Stimulated activated CD4-positive, alpha-beta T cell treated with anti-CD3 and anti-CD28 coated beads, Interleukin-1b, Interleukin-23, amount 100 ng/mL, for 1 hour (primary cell): ENCODE measurements around the gene GAK.
"Not testable (repeated sequence)": the region's sequence is repeated elsewhere in the genome, so short reads cannot be mapped to it uniquely, and the experiment has no call there.

Experiments used
- DNase-seq, 2 donors: peaks; one replicate each; pipeline ENCODE4 v3.0.0-alpha.2; 2020; ENCODE audit warnings: low read depth in 2 of 2

GAK gene

DNA sequence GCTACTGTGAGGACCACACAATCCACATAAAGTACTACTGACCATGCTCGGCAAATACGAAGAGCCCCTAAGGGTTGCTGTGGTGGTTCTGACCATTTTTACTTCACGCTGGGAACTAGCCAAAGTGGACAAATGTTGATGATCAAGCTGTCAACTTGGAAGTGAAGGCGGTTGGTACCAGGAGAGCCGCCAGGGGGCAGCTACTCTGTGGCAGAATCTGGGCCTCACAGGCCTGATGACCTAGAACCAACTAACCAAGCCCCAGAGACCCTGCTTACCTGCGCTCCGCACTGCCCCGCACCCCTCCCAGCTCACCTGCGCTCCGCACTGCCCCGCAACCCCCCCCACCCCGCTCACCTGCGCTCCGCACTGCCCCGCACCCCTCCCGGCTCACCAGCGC lies 5.6 kb downstream of the GAK start:
- DNase-seq: no peak

- DNase-seq: no peak
These were observed 6.2 kb downstream of the GAK start for GRCh38 chr4:925771-926500.

DNA sequence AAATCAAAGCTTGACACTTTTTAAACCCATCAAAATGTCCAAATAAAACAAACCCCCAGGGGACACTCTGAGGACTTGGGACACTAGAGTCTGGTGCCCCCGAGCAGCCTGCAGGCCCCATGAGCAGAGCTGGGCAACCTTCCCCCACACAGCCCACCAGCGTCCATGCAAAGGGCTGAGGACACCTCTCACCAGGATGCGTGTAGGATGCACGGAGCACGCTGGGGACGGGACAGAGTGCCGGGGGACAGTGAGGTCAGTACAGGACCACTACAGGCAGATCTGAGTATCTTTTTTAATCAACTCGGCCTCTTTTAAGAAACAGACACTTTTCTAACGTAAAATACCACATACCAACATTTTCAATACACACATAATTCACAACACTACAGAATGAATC lies 6.9 kb downstream of the GAK start:
- DNase-seq: no peak

GRCh38 chr4:924107-925096 lies 7.7 kb downstream of the GAK start:
- DNase-seq: no peak

GRCh38 chr4:921830-922331 lies 10.2 kb downstream of the GAK start:
- no peak for DNase-seq

GRCh38 chr4:919004-919680 lies 13.0 kb downstream of the GAK start:
- DNase-seq: not testable (repeated sequence)

- not testable (repeated sequence) for DNase-seq
These were observed 13.5 kb downstream of the GAK start for GRCh38 chr4:918591-918990.

DNA sequence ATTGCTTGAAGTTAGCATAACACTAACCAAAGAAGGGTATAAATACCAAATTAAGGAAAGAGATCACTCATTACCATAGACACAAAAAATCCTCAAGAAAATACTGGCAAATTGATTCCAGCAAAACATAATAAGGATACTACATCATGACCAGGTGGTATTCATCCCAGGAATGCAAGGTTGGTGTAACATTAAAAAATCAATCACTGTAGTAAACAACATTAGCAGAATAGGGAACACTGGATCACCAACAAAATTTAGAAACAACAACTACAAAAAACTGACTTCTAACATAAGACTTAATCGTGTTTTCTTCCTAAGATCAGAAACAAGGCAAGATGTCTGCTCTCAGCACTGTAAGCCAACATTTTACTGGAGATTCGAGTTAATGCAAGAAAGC lies 14.1 kb downstream of the GAK start:
- no peak for DNase-seq

GRCh38 chr4:917466-917865 lies 14.7 kb downstream of the GAK start:
- DNase-seq: no peak

- DNase-seq: no peak
These were observed 16.5 kb downstream of the GAK start for GRCh38 chr4:915595-915994.

- no peak for DNase-seq
These were observed 17.1 kb downstream of the GAK start for GRCh38 chr4:915041-915474.

GRCh38 chr4:914531-914930 lies 17.6 kb downstream of the GAK start:
- no peak for DNase-seq

DNA sequence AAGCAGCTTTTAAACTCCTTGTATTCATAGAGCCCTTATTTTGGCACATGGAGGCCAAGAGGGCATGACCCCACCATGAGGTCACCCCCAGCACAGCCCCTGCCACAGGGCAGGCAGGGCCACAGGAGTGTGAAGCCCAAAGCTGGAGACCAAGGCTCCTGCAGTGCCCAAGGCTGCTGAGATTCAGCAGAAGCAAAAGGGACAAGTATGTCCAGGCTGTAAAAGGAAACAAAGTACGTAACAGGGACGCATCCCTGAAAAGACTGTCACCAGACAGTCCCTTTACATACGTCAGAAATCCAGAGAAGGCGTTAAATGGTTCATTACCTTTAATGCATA lies 18.9 kb downstream of the GAK start:
- DNase-seq: no peak

- no peak for DNase-seq
These were observed 19.4 kb downstream of the GAK start for GRCh38 chr4:912548-913279.

DNA sequence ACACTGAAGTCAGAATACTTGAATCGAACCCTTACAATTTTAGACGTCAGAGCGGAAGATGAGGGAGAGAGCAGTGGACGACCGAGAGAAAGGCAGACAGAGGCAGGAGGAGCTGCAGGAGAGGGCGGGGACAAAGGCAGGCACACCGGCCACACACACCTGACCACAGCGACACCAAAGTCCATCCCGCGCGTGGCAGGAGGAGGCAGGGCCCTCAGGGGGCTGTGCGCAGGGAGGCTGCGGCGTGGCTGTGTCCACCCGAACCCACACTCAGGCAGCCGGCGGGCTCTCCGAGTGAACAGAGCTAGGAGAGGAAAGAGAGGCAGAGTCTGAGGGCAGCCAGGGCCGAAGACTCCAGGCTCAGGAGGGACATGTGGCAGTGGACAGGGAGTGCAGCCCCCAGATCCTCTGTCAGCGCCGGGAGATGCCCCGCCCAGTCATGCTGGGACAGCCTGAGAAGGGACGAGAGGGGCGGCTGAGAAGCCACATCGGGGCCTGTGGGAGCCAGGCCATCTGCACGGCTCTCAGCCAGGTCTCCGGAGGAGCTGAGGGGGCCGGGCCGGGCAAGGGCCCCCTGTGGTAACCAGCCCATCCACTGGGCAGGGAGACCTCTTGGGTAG lies 20.1 kb downstream of the GAK start:
- no peak for DNase-seq

GRCh38 chr4:911221-911751 lies 20.8 kb downstream of the GAK start:
- DNase-seq: no peak

- DNase-seq: no peak
These were observed 21.6 kb downstream of the GAK start for GRCh38 chr4:910366-911091.

GRCh38 chr4:909821-910220 lies 22.3 kb downstream of the GAK start:
- no peak for DNase-seq

GRCh38 chr4:909131-909571 lies 23.0 kb downstream of the GAK start:
- no peak for DNase-seq
